PC-3 (cell line): ENCODE results near the gene OR2W3.

Source experiments
- CTCF ChIP-seq: fragments of 300-600 bp; sonication (generic); conservative IDR thresholded peaks from 2 replicates; pipeline ENCODE4 v1.5.1; 2017; ENCODE audit warnings: antibody characterized with exemption, low read depth, mild to moderate bottlenecking, low read length
- EZH2 ChIP-seq: fragments of 300-600 bp; sonication (generic); IDR thresholded peaks from one replicate; pipeline ENCODE4 v1.6.1; 2017; ENCODE audit warnings: antibody characterized with exemption, mild to moderate bottlenecking, low read length; ENCODE audit not compliant: unreplicated experiment
- EZH2phosphoT487 ChIP-seq: fragments of 300-600 bp; sonication (generic); IDR thresholded peaks from 2 replicates; pipeline ENCODE4 v1.6.1; 2018; ENCODE audit warnings: mild to moderate bottlenecking, antibody characterized with exemption, low read length, borderline replicate concordance

- no peak for TF ChIP-seq CTCF
- TF ChIP-seq EZH2phosphoT487, result no peak
- no peak for TF ChIP-seq EZH2
Observed at GRCh38 chr1:247845693-247846017, 49.7 kb upstream of the OR2W3 start.
